WERI-Rb-1 (cell line): ENCODE results near the gene PORCN.

Experiments used
- DNase-seq: peaks from one replicate; pipeline ENCODE4 v3.0.0-alpha.2; 2020
- H3K27ac ChIP-seq: fragments of 250-450 bp; sonication (Bioruptor Pico); 2 replicates; pipeline ENCODE4 v1.5.1; 2020; ENCODE audit warnings: mild to moderate bottlenecking, moderate library complexity
- H3K27me3 ChIP-seq: fragments of 250-450 bp; sonication (Bioruptor Pico); 2 replicates; pipeline ENCODE4 v1.5.1; 2021; ENCODE audit warnings: mild to moderate bottlenecking, low read depth, moderate library complexity; ENCODE audit not compliant: insufficient read depth, severe bottlenecking
- H3K36me3 ChIP-seq: fragments of 250-450 bp; sonication (Bioruptor Pico); 2 replicates; pipeline ENCODE4 v1.5.1; 2020; ENCODE audit warnings: mild to moderate bottlenecking, moderate library complexity
- H3K4me3 ChIP-seq: 2 replicates; pipeline ENCODE4 v1.5.1; 2011; ENCODE audit warnings: low read depth, mild to moderate bottlenecking, control low read depth, low read length
- H3K9me3 ChIP-seq: fragments of 250-450 bp; sonication (Bioruptor Pico); 2 replicates; pipeline ENCODE4 v1.5.1; 2021; ENCODE audit warnings: mild to moderate bottlenecking, moderate library complexity; ENCODE audit not compliant: severe bottlenecking
- TF ChIP-seq, protein P1 (sequence below): IDR thresholded peaks from 2 replicates; pipeline ENCODE4 v1.5.1; 2011; ENCODE audit warnings: low read depth, mild to moderate bottlenecking, control low read depth, inconsistent platforms, low read length

The PORCN gene

GRCh38 chrX:48465336-48465933 lies 43.4 kb upstream of the PORCN start:
- no peaks in the 10 kb centered on the region for H3K27me3 ChIP-seq
- peak overlapping the region; percentile 50 for H3K4me3 ChIP-seq
- DNase-seq = no peak
- TF ChIP-seq, protein P1, sequence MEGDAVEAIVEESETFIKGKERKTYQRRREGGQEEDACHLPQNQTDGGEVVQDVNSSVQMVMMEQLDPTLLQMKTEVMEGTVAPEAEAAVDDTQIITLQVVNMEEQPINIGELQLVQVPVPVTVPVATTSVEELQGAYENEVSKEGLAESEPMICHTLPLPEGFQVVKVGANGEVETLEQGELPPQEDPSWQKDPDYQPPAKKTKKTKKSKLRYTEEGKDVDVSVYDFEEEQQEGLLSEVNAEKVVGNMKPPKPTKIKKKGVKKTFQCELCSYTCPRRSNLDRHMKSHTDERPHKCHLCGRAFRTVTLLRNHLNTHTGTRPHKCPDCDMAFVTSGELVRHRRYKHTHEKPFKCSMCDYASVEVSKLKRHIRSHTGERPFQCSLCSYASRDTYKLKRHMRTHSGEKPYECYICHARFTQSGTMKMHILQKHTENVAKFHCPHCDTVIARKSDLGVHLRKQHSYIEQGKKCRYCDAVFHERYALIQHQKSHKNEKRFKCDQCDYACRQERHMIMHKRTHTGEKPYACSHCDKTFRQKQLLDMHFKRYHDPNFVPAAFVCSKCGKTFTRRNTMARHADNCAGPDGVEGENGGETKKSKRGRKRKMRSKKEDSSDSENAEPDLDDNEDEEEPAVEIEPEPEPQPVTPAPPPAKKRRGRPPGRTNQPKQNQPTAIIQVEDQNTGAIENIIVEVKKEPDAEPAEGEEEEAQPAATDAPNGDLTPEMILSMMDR = no peak
- H3K9me3 ChIP-seq = no peaks in the 10 kb centered on the region
- H3K27ac ChIP-seq = 0 out of 2 replicates have a peak overlapping the region, but pooled peaks have one; percentile 27
- H3K36me3 ChIP-seq = peaks cover 70% of the 10 kb centered on the region

DNA sequence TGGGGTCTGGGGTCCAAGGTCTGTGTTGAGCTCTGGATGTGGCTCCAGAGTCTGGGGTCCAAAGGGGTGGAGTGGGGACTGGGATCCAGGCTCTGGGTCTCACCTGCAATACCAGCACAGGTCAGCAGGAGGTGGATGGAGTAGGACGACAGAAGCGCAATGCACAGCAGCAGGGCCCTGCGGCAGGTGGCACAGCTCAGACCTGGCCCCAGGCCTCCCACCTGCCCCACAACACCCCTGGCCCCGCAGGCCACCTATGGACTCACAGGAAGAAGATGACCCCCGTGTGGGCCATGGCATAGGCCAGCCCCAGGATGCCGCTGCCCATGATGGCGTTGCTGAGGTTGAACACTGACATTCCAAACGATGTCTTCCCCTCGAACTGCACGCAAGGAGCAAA lies 42.1 kb upstream of the PORCN start:
- H3K27ac ChIP-seq = peak overlapping the region; percentile 90
- peak; percentile 61 for DNase-seq
- no peaks in the 10 kb centered on the region for H3K27me3 ChIP-seq
- H3K9me3 ChIP-seq = no peaks in the 10 kb centered on the region
- TF ChIP-seq, protein P1 = peak; percentile 79
- H3K4me3 ChIP-seq = peak overlapping the region; percentile 50
- H3K36me3 ChIP-seq = peaks cover 59% of the 10 kb centered on the region

GRCh38 chrX:48467281-48467761 lies 41.5 kb upstream of the PORCN start:
- peak overlapping the region; percentile 90 for H3K27ac ChIP-seq
- TF ChIP-seq, protein P1 = no peak

GRCh38 chrX:48468247-48468671 lies 40.5 kb upstream of the PORCN start:
- Histone ChIP-seq H3K9me3 (no peaks in the 10 kb centered on the region), H3K4me3 (peak overlapping the region; percentile 50), H3K27me3 (no peaks in the 10 kb centered on the region), H3K36me3 (peaks cover 43% of the 10 kb centered on the region), H3K27ac (peak overlapping the region; percentile 90)
- peak; percentile 88 for DNase-seq
- TF ChIP-seq, protein P1 = no peak

More at GRCh38 chrX:48467281-48467761, 41.5 kb upstream of the PORCN start:
- peak; percentile 53 for DNase-seq
- Histone ChIP-seq H3K36me3 (peaks cover 52% of the 10 kb centered on the region), H3K9me3 (no peaks in the 10 kb centered on the region), H3K27me3 (no peaks in the 10 kb centered on the region), H3K4me3 (peak overlapping the region; percentile 50)

- Histone ChIP-seq H3K27ac (peak overlapping the region; percentile 90), H3K36me3 (peaks cover 38% of the 10 kb centered on the region), H3K27me3 (no peaks in the 10 kb centered on the region), H3K4me3 (peak overlapping the region; percentile 50), H3K9me3 (no peaks in the 10 kb centered on the region)
- TF ChIP-seq, protein P1 = peak; percentile 57
- peak; percentile 75 for DNase-seq
Measured at GRCh38 chrX:48468693-48469691, 39.8 kb upstream of the PORCN start.
